GM20000 (cell line): ENCODE data around the gene SERPINB1.

Source experiments
- DNase-seq: peaks from one replicate; pipeline ENCODE4 v3.0.0; 2012; ENCODE audit warnings: low spot score
- TF ChIP-seq, protein P1 (sequence below): IDR thresholded peaks from 2 replicates; pipeline ENCODE4 v1.5.1; 2012; ENCODE audit warnings: mild to moderate bottlenecking, control low read depth; ENCODE audit errors: extremely low read depth, missing control alignments

The SERPINB1 gene

DNA sequence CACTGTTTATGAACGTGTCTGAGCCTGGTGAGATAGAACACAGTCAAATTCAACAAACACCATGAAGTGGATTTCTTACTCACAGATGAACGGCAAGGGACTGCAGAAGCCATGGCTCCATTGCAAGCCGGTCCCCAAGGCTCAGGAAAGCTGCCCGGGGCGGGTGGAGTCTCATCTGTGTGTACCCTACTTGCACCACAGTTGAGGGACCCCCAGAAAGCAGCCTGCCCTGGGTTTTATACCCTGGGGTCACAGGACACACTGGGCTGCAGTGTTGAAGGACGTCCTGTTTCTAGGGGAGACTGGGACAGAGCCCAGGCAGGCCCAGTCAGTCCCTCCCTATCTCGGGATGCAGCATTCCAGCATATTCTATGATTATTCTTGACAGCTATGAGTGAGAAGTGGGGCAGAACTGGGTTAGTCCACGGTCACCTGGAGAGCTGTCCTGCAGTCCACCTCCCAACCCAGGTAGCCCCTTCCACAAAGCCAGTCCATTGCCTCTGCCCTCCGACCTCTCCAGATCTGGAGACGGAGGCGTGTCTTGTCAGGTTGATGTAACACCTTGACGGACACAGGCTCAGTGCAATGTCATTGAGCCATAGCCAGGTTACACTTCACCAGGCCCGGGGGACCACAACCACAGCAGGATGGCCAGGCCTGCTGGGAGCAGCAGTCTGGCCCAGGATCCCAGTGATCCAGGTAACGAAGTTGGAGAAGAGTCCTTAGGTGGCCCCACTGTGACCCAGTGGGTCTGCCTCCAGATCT lies 40.9 kb downstream of the SERPINB1 start:
- TF ChIP-seq, protein P1, sequence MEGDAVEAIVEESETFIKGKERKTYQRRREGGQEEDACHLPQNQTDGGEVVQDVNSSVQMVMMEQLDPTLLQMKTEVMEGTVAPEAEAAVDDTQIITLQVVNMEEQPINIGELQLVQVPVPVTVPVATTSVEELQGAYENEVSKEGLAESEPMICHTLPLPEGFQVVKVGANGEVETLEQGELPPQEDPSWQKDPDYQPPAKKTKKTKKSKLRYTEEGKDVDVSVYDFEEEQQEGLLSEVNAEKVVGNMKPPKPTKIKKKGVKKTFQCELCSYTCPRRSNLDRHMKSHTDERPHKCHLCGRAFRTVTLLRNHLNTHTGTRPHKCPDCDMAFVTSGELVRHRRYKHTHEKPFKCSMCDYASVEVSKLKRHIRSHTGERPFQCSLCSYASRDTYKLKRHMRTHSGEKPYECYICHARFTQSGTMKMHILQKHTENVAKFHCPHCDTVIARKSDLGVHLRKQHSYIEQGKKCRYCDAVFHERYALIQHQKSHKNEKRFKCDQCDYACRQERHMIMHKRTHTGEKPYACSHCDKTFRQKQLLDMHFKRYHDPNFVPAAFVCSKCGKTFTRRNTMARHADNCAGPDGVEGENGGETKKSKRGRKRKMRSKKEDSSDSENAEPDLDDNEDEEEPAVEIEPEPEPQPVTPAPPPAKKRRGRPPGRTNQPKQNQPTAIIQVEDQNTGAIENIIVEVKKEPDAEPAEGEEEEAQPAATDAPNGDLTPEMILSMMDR: no peak
- DNase-seq: no peak

DNA sequence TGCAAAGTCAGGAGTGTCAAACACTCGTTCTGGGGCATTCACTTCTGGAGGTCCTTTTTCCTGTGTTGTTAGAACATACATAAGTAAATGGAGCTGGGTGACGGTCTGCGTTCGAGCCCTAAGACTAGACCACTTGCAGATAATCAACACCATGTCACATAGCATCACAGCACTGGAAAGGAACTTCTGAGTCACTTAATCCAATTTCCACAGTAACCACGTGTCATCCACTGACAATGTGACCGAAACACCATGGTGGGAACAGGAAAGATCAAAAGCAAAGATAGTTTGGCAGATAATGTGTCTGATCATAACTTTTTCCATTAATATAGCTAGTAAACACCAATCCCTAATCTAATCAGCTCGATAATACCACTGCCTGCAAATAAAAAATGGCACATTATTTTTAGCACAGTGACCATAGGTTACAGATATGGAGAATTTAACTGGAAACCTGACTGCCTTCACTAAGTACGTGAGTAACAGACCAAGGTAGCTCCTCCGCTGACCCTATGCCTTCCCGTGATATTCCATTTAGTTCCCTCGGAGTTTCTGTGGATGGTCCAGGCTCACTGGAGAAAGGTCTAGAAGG lies 41.6 kb downstream of the SERPINB1 start:
- TF ChIP-seq, protein P1: no peak
- DNase-seq: no peak

DNA sequence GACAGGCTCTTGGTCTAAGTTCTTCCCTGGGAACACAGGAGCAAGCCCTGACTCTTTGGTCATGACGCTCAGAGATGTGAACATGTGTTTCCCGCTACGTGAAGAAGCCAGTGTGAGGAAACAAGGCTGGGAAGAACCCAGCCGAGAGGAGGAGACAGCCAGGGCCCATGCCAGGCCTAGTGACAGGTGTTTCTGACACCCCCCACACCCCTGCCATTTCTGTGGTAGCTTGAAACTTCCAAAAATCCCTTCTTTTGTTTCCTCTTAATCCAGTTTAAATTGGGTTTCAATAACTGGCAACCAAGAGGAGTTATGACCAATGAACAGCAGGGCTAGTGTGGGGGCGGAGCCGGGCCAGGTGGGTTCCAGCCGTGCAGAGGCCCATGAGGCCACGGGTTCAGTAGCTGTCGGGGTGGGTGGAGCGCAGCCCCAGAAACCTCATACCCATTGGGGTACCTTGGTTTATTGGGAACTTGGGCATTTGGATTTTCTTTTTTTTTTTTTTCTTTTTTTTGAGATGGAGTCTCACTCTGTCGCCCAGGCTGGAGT lies 43.0 kb downstream of the SERPINB1 start:
- TF ChIP-seq, protein P1: no peak
- no peak for DNase-seq

DNA sequence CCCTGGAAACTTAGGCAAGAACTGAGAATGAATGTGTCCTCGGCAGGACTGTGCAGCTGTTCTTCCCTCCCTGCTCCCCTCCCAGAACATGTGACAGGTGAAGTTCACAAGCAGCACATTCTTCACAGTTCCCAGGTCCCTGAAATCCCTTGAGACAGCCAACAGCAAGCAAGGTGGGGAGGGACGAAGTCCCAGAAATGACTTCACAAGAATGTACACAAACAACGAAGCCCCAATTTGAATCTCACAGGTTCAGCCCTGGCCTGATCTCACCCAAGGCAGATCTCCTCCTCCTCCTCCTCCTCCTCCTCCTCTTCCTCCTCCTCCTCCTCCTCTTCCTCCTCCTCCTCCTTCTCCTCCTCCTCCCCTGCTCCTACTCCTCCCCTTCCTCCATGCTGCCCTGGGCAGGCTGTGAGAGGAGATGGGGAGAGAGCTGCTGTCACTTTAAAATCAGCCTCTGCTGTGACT lies 44.1 kb downstream of the SERPINB1 start:
- no peak for DNase-seq
- TF ChIP-seq, protein P1: no peak

DNA sequence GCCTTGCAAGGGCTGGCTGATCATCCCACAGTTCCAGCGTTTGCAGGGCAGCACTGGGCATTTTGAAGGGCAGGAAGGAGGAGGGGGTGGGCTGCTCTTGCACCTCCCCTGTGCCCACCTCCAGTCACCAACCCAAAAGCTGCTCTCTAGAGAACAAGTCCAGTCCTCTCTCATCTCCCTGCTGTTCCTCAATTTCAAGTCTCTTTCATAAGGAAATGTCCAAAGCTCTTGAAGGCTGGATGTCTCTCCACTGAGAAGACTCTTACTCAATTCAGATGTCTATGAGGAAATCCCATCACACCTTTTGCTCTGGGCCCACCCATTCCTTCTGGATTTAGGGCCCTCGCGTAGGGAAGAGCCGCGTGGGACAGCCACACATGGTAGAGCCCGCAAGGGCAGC lies 44.8 kb downstream of the SERPINB1 start:
- TF ChIP-seq, protein P1: no peak
- DNase-seq: no peak

DNA sequence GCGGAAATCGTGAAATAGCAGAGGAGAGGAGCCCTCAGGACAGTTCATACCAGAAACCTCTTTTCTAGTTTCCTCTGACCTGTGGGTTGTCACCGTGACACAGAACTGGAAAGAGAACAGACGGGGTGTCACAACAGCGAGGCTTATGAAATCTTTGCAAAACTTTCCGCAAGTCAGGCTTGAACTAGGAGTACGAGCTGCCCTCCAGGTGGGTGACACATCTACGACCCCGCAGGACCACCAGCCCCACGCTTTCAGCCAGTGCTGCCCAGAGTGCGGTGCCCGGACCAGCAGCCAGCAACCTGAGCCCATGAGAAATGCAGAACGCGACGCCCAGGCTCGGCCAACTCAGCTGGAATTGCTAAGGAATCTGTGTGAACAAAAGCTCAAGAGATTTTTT lies 45.7 kb downstream of the SERPINB1 start:
- TF ChIP-seq, protein P1: no peak
- no peak for DNase-seq

DNA sequence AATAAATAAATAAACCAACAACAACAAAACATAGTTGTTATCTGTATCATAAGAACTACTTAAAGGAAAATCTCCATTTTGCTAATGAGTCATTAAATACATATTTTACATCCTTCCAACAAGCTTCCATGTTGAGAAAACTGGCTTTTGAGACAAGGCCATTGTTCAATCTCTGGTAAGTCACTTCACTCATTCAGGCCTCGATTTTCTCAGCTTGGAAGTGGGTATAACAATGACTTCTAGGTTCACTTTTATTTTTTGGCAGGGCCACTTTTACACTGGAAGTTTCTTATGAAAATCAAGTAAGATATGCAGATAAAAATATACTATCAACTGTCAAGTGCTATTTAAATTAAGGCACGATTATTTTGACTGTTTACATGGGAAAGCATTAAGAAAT lies 46.5 kb downstream of the SERPINB1 start:
- TF ChIP-seq, protein P1: no peak
- no peak for DNase-seq
